GM12801 (cell line): Measurements from ENCODE around the gene BDKRB2.

Source experiments
- TF ChIP-seq, protein P1 (sequence below): IDR thresholded peaks from one replicate; pipeline ENCODE4 v1.5.1; 2011; ENCODE audit warnings: control low read depth; ENCODE audit not compliant: insufficient read length; ENCODE audit errors: extremely low read depth

BDKRB2 gene

DNA sequence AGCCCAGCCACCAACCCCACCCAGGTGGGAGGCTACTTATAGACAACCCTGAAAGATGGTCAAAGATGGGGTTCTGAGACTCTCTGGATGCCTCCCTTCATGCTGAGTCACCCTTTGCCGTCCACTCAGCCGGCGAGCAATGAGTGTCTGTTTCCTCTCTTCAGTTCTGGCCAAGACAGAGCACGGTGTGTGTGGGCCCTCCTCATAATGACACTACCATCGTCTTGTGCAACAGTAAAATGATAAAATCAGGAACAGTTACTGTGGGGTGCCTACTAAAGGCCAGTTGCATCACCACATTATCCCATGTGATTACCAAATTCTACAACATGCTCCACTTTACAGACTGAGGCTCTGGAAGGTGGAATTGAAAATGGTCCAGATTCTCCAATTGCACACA lies 44.4 kb downstream of the BDKRB2 start:
- TF ChIP-seq, protein P1, sequence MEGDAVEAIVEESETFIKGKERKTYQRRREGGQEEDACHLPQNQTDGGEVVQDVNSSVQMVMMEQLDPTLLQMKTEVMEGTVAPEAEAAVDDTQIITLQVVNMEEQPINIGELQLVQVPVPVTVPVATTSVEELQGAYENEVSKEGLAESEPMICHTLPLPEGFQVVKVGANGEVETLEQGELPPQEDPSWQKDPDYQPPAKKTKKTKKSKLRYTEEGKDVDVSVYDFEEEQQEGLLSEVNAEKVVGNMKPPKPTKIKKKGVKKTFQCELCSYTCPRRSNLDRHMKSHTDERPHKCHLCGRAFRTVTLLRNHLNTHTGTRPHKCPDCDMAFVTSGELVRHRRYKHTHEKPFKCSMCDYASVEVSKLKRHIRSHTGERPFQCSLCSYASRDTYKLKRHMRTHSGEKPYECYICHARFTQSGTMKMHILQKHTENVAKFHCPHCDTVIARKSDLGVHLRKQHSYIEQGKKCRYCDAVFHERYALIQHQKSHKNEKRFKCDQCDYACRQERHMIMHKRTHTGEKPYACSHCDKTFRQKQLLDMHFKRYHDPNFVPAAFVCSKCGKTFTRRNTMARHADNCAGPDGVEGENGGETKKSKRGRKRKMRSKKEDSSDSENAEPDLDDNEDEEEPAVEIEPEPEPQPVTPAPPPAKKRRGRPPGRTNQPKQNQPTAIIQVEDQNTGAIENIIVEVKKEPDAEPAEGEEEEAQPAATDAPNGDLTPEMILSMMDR = no peak

DNA sequence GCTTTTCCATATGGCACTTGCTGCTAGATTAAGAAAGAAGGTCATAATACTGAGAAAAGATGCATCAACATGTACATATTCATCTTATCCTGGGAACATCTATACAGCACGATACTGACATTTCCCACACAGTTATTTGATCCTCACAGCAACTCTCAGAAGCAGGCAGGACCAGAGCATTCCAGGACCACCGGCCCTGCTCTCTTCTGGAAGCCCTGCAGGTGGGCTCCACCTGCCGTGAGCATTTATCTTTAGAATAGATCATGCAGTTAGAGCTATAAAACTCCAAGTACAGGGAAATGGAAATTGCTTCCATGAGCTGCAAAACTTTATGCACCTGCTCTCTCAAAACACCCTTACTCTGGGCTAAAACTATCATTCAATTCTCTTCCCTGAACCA lies 45.8 kb downstream of the BDKRB2 start:
- TF ChIP-seq, protein P1 = no peak

DNA sequence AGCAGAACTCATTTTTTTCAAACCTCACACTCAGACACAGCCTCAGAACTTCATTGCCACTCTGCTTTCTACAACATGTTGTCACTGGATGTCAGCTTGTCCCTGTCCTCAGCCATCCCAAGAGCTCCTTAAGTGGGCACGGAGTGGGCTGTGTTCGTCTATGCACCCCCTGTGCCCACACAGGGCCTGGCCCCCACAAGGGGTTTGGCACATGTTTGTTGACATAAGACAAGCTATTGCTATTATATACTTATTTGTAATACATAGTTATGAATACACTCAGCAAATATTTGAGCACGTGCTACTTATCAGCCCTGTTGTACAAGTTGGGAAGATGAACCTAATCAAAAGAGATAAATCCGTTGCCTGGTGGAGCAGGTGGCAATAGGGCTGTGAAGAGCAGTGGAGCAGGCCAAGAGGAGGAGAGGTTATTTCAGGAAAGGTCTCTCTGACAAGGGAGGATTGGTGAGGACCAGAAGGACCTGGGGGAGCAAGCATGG lies 47.1 kb downstream of the BDKRB2 start:
- TF ChIP-seq, protein P1 = no peak

DNA sequence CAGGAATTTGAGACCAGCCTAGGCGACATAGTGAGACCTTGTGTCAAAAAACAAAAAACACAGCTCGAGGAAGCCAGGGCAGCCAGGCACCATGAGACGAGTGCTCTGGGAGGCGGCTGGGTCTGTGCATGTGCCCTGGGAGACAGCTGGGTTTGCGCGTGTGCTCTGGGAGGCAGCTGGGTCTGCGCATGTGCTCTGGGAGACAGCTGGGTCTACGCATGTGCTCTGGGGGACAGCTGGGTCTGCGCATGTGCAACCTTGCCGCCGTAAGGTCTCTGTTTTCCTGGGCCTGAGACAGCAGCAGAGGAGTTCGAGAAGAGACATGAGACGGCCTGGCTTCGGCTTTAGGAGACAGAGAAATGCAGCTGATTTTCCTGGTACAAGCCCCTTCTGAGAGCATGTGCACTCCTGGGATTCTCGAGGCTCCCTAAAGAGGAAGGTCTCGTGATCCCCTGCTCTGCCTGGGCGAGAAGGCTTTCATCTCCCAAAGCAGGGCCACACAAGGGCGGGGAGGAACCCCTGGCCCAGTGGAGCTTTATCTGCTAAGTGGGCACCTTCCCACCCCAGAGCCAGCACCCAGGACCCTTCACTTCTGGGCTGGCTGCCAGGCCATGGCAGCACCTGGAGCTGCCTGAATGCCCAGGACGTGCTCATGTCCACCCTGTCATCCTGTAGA lies 47.8 kb downstream of the BDKRB2 start:
- TF ChIP-seq, protein P1 = no peak

DNA sequence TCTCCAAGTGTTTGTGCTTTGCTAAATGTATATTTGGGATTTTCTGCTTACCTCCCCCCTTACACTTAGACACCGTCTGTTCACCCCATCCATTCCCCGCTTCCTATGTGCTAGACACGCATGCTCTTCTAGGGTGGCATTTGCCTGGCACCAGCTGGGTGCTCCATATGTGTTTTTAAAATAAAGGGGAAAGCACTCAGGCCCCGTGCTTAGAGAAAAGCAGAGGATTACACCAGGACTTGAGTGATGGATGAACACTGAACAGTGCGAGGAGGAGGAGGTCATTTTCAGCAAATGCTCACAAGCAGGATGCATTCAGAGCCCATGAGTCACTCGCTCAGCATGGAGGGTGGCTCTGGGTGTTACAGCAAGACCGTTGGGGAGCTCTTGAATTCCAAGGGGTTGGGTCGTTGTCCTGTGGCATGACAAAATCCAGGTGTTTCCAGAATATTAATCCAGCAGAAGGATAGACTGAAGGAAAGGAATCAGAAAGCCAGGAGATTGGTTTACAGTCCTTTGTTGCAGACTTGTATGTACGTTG lies 48.4 kb downstream of the BDKRB2 start:
- TF ChIP-seq, protein P1 = no peak

DNA sequence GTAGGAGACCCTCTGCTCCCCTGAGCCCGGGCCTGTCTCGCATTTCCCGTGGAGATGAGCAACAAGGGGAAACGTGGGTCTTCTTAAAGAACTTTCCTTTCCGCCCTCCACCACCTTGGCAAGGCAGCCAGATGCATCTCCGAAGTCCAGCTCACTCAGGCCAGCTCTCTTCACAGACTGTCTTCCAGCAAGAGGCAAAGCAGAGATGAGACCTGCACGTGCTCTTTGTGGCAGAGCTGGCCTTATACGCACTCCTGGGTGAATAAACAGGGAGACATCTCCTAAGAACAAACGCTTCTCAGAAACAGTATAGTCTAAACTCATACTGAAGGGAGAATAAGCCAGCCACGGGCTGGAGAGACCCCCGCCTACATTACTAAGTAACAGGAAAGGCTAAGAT lies 50.0 kb downstream of the BDKRB2 start:
- TF ChIP-seq, protein P1 = no peak

DNA sequence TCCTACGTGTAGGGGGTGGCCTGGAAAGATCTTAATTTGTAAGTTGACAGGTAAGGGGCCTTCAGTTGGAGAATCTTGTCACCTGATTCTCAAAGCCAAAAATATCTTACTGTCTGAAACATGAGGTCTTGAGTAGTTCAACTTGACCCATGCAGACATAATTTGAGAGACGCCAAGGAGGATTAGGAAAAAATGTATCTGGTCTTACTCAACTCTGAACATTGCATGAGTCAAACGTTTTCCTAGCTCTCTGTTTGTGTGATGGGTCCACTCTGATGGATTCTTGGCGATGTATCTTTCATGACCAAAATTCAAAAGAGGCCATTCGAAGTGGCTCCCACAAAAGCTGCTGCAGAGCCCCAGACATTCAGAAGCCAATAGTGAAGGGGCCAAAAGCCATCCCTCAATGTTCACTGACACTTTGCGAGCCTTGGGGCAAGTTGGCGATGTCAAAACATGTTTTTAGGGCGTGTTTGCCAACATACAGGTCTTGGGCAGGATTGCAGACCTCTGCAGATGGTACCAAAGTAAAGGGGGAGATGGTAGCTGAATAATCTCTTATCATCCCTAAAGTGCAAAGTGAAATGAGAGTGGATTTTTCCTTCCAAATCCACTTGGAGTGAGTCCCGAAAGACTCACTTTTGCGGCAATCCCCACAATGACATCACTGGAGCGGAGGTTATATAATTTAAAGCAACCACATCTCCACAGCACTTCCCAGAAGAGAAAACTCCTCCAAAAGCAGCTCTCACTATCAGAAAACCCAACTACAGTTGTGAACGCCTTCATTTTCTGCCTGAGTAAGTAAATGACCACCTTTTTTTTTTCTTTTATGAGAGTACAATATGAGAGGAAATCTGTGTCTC lies 51.1 kb downstream of the BDKRB2 start, which contains the start of gene BDKRB1:
Gene BDKRB1, plus strand, starts transcription at position 710 of the 866 bp plus-strand sequence. CDS start 7,473 bp downstream, outside the sequence.
- TF ChIP-seq, protein P1 = no peak
